ENCODE results near the gene ZC3H7B. TPM values are rescaled to one million over a fixed set of nuclear protein-coding genes. Genes with fewer than 3 reads are reported as not detected.

The ZC3H7B gene
- polyA plus RNA-seq, 1 experiment, result 55.3 TPM

DNA sequence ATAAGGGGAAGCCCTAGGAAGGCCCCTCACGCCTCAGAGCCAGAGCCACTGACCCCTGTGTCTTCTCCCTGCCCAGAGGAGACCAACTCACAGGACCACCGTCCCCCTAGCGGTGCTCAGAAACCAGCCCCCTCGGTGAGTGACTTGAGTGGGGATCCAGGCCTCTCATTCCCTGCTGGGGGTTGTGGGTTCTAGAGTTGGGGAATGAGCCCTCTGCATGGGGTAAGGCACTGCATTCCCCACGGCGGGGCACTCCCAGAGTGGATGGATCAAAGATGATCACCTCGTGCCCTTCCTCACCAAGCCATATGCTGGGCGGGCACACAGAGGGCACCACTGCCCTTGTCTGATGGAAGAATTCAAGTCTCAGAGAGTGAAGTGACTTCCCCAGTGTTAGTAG is 39.7 kb downstream of the ZC3H7B start:
- POLR2A ChIA-PET, result interaction anchor here (0.6 kb wide), 1 partner anchor 24 kb away, joined by 5 read pairs; no protein-coding TSS in a partner anchor
- Histone ChIP-seq H3K27me3 (ENCODE audit: control insufficient read depth, insufficient read depth, low read length) (no peaks in the 10 kb centered on the region), H3K27ac (ENCODE audit: low read depth, low read length) (no peak overlapping the region), H3K4me3 (ENCODE audit: low read depth, low read length) (no peak overlapping the region), H3K9me3 (ENCODE audit: control insufficient read depth, insufficient read depth, low read length) (no peaks in the 10 kb centered on the region)
- TF ChIP-seq, protein P1, sequence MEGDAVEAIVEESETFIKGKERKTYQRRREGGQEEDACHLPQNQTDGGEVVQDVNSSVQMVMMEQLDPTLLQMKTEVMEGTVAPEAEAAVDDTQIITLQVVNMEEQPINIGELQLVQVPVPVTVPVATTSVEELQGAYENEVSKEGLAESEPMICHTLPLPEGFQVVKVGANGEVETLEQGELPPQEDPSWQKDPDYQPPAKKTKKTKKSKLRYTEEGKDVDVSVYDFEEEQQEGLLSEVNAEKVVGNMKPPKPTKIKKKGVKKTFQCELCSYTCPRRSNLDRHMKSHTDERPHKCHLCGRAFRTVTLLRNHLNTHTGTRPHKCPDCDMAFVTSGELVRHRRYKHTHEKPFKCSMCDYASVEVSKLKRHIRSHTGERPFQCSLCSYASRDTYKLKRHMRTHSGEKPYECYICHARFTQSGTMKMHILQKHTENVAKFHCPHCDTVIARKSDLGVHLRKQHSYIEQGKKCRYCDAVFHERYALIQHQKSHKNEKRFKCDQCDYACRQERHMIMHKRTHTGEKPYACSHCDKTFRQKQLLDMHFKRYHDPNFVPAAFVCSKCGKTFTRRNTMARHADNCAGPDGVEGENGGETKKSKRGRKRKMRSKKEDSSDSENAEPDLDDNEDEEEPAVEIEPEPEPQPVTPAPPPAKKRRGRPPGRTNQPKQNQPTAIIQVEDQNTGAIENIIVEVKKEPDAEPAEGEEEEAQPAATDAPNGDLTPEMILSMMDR (IDR thresholded peaks at IDR 0.05; ENCODE audit: low read depth, low read length), result no peak
- CTCF ChIA-PET, result no interaction called here
- no peak for DNase-seq (ENCODE audit: low read depth, low spot score)

DNA sequence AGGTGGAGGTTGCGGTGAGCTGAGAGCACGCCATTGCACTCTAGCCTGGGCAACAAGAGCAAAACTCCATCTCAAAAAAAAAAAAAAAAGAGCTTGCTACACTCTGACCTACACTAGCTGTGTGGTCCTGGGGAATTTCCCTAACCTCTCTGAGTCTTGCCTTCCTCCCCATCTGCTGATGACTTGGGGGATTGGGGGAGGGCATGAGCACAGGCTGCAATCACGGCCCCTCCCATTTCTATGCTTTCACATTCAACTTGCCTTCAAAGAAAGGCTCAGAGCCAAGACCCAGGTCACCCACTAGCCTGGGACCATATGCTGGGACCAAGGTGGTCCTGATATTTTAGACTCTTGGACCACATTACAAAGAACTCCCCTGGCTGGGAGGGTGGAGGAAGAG is 40.7 kb downstream of the ZC3H7B start:
- ChIA-PET CTCF (no interaction called here), POLR2A (interaction anchor here (0.7 kb wide), 1 partner anchor 219 kb away, joined by 5 read pairs; the partner anchor contains the start of gene CSDC2)
- TF ChIP-seq, protein P1 (IDR thresholded peaks at IDR 0.05; ENCODE audit: low read depth, low read length), result no peak
- H3K27ac ChIP-seq (ENCODE audit: low read depth, low read length), result no peak overlapping the region
- H3K4me3 ChIP-seq (ENCODE audit: low read depth, low read length), result no peak overlapping the region
- no peaks in the 10 kb centered on the region for H3K27me3 ChIP-seq (ENCODE audit: control insufficient read depth, insufficient read depth, low read length)
- DNase-seq (ENCODE audit: low read depth, low spot score), result no peak
- no peaks in the 10 kb centered on the region for H3K9me3 ChIP-seq (ENCODE audit: control insufficient read depth, insufficient read depth, low read length)

GRCh38 chr22:41343300-41343699 is 42.0 kb downstream of the ZC3H7B start:
- POLR2A ChIA-PET, result no interaction called here
- TF ChIP-seq, protein P1 (IDR thresholded peaks at IDR 0.05; ENCODE audit: low read depth, low read length), result no peak
- no peak overlapping the region for H3K27ac ChIP-seq (ENCODE audit: low read depth, low read length)
- DNase-seq (ENCODE audit: low read depth, low spot score), result no peak
- no peaks in the 10 kb centered on the region; the same call in 1 of the 2 replicates for H3K9me3 ChIP-seq (ENCODE audit: control insufficient read depth, insufficient read depth, low read length)
- H3K27me3 ChIP-seq (ENCODE audit: control insufficient read depth, insufficient read depth, low read length), result no peaks in the 10 kb centered on the region
- H3K4me3 ChIP-seq (ENCODE audit: low read depth, low read length), result no peak overlapping the region
- CTCF ChIA-PET, result interaction anchor here (1.1 kb wide), 1 partner anchor 174 kb away, joined by 3 read pairs; no protein-coding TSS in a partner anchor

DNA sequence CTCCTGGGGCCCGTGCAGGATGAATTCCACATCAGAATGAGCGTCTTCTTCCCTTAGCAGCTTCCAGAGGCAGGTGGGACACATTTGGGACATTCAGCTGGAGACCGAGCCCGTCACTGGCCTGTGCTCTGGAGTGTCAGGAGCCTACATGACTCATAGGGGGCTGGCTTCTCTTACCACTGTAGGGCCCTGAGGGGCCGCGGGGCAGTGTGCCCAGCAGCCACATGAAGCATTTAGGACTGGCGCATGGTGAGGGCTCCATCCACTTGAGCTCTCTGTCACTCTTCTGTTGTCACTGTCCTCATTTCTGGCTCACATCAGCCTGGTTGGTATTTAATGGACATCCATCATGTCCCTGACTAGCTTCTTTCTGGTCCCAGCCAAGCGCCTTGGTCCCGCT is 42.4 kb downstream of the ZC3H7B start:
- ChIA-PET POLR2A (no interaction called here), CTCF (interaction anchor here (1.1 kb wide), 1 partner anchor 174 kb away, joined by 3 read pairs; no protein-coding TSS in a partner anchor)
- TF ChIP-seq, protein P1 (IDR thresholded peaks at IDR 0.05; ENCODE audit: low read depth, low read length), result no peak
- no peak overlapping the region for H3K27ac ChIP-seq (ENCODE audit: low read depth, low read length)
- no peak for DNase-seq (ENCODE audit: low read depth, low spot score)
- no peaks in the 10 kb centered on the region for H3K27me3 ChIP-seq (ENCODE audit: control insufficient read depth, insufficient read depth, low read length)
- no peaks in the 10 kb centered on the region; the same call in 1 of the 2 replicates for H3K9me3 ChIP-seq (ENCODE audit: control insufficient read depth, insufficient read depth, low read length)
- H3K4me3 ChIP-seq (ENCODE audit: low read depth, low read length), result no peak overlapping the region

DNA sequence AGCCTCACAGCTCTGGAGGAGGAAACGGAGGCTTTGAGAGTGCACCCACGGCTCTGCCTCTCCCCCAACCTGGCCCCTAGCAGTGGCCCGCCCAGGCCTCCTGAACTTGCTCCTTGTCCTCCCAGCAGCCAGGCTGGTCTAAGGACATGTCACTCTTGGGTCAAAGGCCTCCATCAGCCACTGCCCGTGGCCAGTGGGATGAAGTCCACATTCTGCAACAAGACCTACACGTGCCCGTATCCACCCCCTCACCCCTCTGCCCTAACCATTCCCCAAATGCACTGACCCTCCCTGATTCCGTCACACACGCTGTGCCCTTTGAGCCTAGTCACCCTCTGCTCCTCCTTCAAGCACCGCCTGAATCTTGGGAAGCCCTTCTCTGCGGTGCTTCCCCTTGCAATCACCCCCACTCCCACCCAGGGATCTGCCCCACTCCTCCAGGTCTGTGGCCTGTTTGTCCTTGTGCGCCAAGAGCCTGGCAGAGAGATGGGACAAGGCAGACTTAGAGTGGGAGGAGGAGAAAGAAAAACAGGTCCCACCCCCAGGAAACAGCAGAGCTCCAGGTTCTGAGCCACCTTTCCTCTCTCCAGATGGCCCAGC is 43.0 kb downstream of the ZC3H7B start:
- ChIA-PET POLR2A (no interaction called here), CTCF (interaction anchor here (1.1 kb wide), 1 partner anchor 173 kb away, joined by 3 read pairs; no protein-coding TSS in a partner anchor)
- Histone ChIP-seq H3K27me3 (ENCODE audit: control insufficient read depth, insufficient read depth, low read length) (no peaks in the 10 kb centered on the region), H3K27ac (ENCODE audit: low read depth, low read length) (peak overlapping the region; percentile 11), H3K9me3 (ENCODE audit: control insufficient read depth, insufficient read depth, low read length) (no peaks in the 10 kb centered on the region; the same call in 1 of the 2 replicates), H3K4me3 (ENCODE audit: low read depth, low read length) (no peak overlapping the region)
- no peak for DNase-seq (ENCODE audit: low read depth, low spot score)
- TF ChIP-seq, protein P1 (IDR thresholded peaks at IDR 0.05; ENCODE audit: low read depth, low read length), result no peak
